Stomach (tissue), 4 donors: ENCODE data around the gene FSIP1.

Experiments
- CTCF ChIP-seq, 7 experiments: fragments of 450-650 bp in 4 of 7; fragments of 200-600 bp in 3 of 7; sonication (generic) in 3 of 7; IDR thresholded peaks; one replicate each; pipeline ENCODE4 v1.5.1; 2016 to 2019; ENCODE audit warnings: antibody characterized with exemption in 7 of 7, control low read depth in 2 of 7, mild to moderate bottlenecking in 1 of 7
- EP300 ChIP-seq: sonication (generic); formaldehyde crosslinking; IDR thresholded peaks from one replicate; pipeline ENCODE4 v1.6.1; 2017; ENCODE audit warnings: antibody characterized with exemption
- POLR2A ChIP-seq, 4 donors: fragments of 450-650 bp; IDR thresholded peaks; one replicate each; pipeline ENCODE4 v1.6.1; 2016; ENCODE audit warnings: antibody characterized with exemption in 4 of 4, control low read depth in 2 of 4, mild to moderate bottlenecking in 1 of 4, moderate library complexity in 1 of 4
- POLR2AphosphoS5 ChIP-seq, 3 donors: sonication (generic); formaldehyde crosslinking; IDR thresholded peaks; one replicate each; pipeline ENCODE4 v1.6.1; 2016; ENCODE audit warnings: antibody characterized with exemption in 3 of 3

GRCh38 chr15:39745415-39745814 is 37.2 kb downstream of the FSIP1 start:
- no peak for TF ChIP-seq CTCF (IDR thresholded peaks at IDR 0.05)
- no peak for TF ChIP-seq POLR2A (IDR thresholded peaks at IDR 0.05)
- TF ChIP-seq POLR2AphosphoS5 (IDR thresholded peaks at IDR 0.05), result no peak
- no peak for TF ChIP-seq EP300
